Stromal cell of bone marrow (primary cell): Measurements from ENCODE around the gene RARA.

ENCODE experiments used
- DNase-seq: peaks from one replicate; pipeline ENCODE4 v3.0.0-alpha.2; 2012; ENCODE audit warnings: low read depth

RARA gene

GRCh38 chr17:40345994-40346764 lies 37.2 kb downstream of the RARA start:
- no peak for DNase-seq

- no peak for DNase-seq
These were observed 37.8 kb downstream of the RARA start for GRCh38 chr17:40346765-40347158.

- no peak for DNase-seq
These were observed 38.5 kb downstream of the RARA start for GRCh38 chr17:40347319-40348135.

- DNase-seq, result no peak
These were observed 39.1 kb downstream of the RARA start for GRCh38 chr17:40348136-40348504.

GRCh38 chr17:40348562-40349476 lies 39.8 kb downstream of the RARA start:
- no peak for DNase-seq

- DNase-seq, result no peak
These were observed 40.5 kb downstream of the RARA start for GRCh38 chr17:40349477-40349894.

- DNase-seq, result no peak
These were observed 41.1 kb downstream of the RARA start for GRCh38 chr17:40349895-40350688.

- no peak for DNase-seq
These were observed 41.8 kb downstream of the RARA start for GRCh38 chr17:40350689-40351358.

GRCh38 chr17:40351359-40352236 lies 42.6 kb downstream of the RARA start:
- DNase-seq, result no peak

- no peak for DNase-seq
These were observed 43.3 kb downstream of the RARA start for GRCh38 chr17:40352237-40352778.

- no peak for DNase-seq
These were observed 43.9 kb downstream of the RARA start for GRCh38 chr17:40352779-40353394.

- no peak for DNase-seq
These were observed 45.5 kb downstream of the RARA start for GRCh38 chr17:40354221-40355122.

- no peak for DNase-seq
These were observed 46.3 kb downstream of the RARA start for GRCh38 chr17:40355123-40355803.

GRCh38 chr17:40355804-40356758 lies 47.1 kb downstream of the RARA start:
- DNase-seq, result no peak

- DNase-seq, result no peak
These were observed 48.3 kb downstream of the RARA start for GRCh38 chr17:40356990-40357881.
